ENCODE measurements around the gene PIN1.

Gene PIN1

GRCh38 chr19:9857076-9857721, 22.1 kb downstream of the PIN1 start:
- no peak for DNase-seq (ENCODE audit: low read depth)

- no peak for DNase-seq (ENCODE audit: low read depth)
These were observed 23.0 kb downstream of the PIN1 start for GRCh38 chr19:9857920-9858746.

GRCh38 chr19:9858766-9859165, 23.6 kb downstream of the PIN1 start:
- DNase-seq (ENCODE audit: low read depth) = no peak

- no peak for DNase-seq (ENCODE audit: low read depth)
These were observed 25.3 kb downstream of the PIN1 start for GRCh38 chr19:9860407-9860806.

GRCh38 chr19:9861503-9861902, 26.4 kb downstream of the PIN1 start:
- no peak for DNase-seq (ENCODE audit: low read depth)

- no peak for DNase-seq (ENCODE audit: low read depth)
These were observed 27.8 kb downstream of the PIN1 start for GRCh38 chr19:9862938-9863337.

GRCh38 chr19:9863759-9864158, 28.6 kb downstream of the PIN1 start:
- no peak for DNase-seq (ENCODE audit: low read depth)

- no peak for DNase-seq (ENCODE audit: low read depth)
These were observed 30.8 kb downstream of the PIN1 start for GRCh38 chr19:9865732-9866501.

- peak; percentile 30 for DNase-seq (ENCODE audit: low read depth)
These were observed 34.0 kb downstream of the PIN1 start for GRCh38 chr19:9868983-9869617.

- DNase-seq (ENCODE audit: low read depth) = no peak
These were observed 36.7 kb downstream of the PIN1 start for GRCh38 chr19:9871626-9872338.

GRCh38 chr19:9872618-9873242, 37.6 kb downstream of the PIN1 start:
- DNase-seq (ENCODE audit: low read depth) = no peak

GRCh38 chr19:9875031-9875627, 40.0 kb downstream of the PIN1 start:
- no peak for DNase-seq (ENCODE audit: low read depth)

- no peak for DNase-seq (ENCODE audit: low read depth)
These were observed 40.7 kb downstream of the PIN1 start for GRCh38 chr19:9875796-9876195.

- peak; percentile 75 for DNase-seq (ENCODE audit: low read depth)
These were observed 42.8 kb downstream of the PIN1 start for GRCh38 chr19:9877780-9878510.

- DNase-seq (ENCODE audit: low read depth) = peak; percentile 64
These were observed 43.5 kb downstream of the PIN1 start for GRCh38 chr19:9878511-9879196.

GRCh38 chr19:9881720-9882119, 46.6 kb downstream of the PIN1 start:
- no peak for DNase-seq (ENCODE audit: low read depth)

- DNase-seq (ENCODE audit: low read depth) = no peak
These were observed 48.2 kb downstream of the PIN1 start for GRCh38 chr19:9883231-9883758.

- DNase-seq (ENCODE audit: low read depth) = no peak
These were observed 48.6 kb downstream of the PIN1 start for GRCh38 chr19:9883764-9884163.

- peak; percentile 35 for DNase-seq (ENCODE audit: low read depth)
These were observed 50.0 kb downstream of the PIN1 start for GRCh38 chr19:9885077-9885552.
